Measurements from ENCODE around the gene IRF5. TPM values are rescaled to one million over a fixed set of nuclear protein-coding genes. Genes with fewer than 3 reads are reported as not detected.

The IRF5 gene
- total RNA-seq, 1 donor from 2014 or later, result 1.8 TPM

- Mint-ChIP-seq H3K4me3 (no peak overlapping the region), H3K9me3 (peaks cover 5% of the 10 kb centered on the region), H3K36me3 (no peaks in the 10 kb centered on the region), H3K4me1 (ENCODE audit: unreplicated experiment) (no peaks in the 10 kb centered on the region), H3K27ac (no peak overlapping the region), H3K27me3 (peaks cover 8% of the 10 kb centered on the region)
- no peak for TF ChIP-seq CTCF (conservative IDR thresholded peaks at IDR 0.05)
- DNase-seq (ENCODE audit: extremely low spot score, unreplicated experiment), result no peak
Measured at GRCh38 chr7:128895320-128895719, 42.4 kb upstream of the IRF5 start.

GRCh38 chr7:128899392-128899791 is 38.3 kb upstream of the IRF5 start:
- H3K36me3 Mint-ChIP-seq, result no peaks in the 10 kb centered on the region
- peaks cover 5% of the 10 kb centered on the region for H3K9me3 Mint-ChIP-seq
- no peak overlapping the region for H3K27ac Mint-ChIP-seq
- peaks cover 5% of the 10 kb centered on the region for H3K4me1 Mint-ChIP-seq (ENCODE audit: unreplicated experiment)
- DNase-seq (ENCODE audit: extremely low spot score, unreplicated experiment), result no peak
- H3K4me3 Mint-ChIP-seq, result no peak overlapping the region
- H3K27me3 Mint-ChIP-seq, result peaks cover 6% of the 10 kb centered on the region
- TF ChIP-seq CTCF (conservative IDR thresholded peaks at IDR 0.05), result no peak

GRCh38 chr7:128900237-128900636 is 37.5 kb upstream of the IRF5 start:
- H3K9me3 Mint-ChIP-seq, result peaks cover 5% of the 10 kb centered on the region
- TF ChIP-seq CTCF (conservative IDR thresholded peaks at IDR 0.05), result no peak
- peaks cover 5% of the 10 kb centered on the region for H3K4me1 Mint-ChIP-seq (ENCODE audit: unreplicated experiment)
- no peak overlapping the region for H3K27ac Mint-ChIP-seq
- DNase-seq (ENCODE audit: extremely low spot score, unreplicated experiment), result no peak
- H3K27me3 Mint-ChIP-seq, result peaks cover 8% of the 10 kb centered on the region
- H3K4me3 Mint-ChIP-seq, result no peak overlapping the region
- H3K36me3 Mint-ChIP-seq, result no peaks in the 10 kb centered on the region

- Mint-ChIP-seq H3K9me3 (peaks cover 5% of the 10 kb centered on the region), H3K4me1 (ENCODE audit: unreplicated experiment) (peaks cover 5% of the 10 kb centered on the region), H3K36me3 (no peaks in the 10 kb centered on the region), H3K27ac (no peak overlapping the region), H3K27me3 (peaks cover 15% of the 10 kb centered on the region), H3K4me3 (no peak overlapping the region)
- no peak for TF ChIP-seq CTCF (conservative IDR thresholded peaks at IDR 0.05)
- no peak for DNase-seq (ENCODE audit: extremely low spot score, unreplicated experiment)
Measured at GRCh38 chr7:128902761-128903585, 34.8 kb upstream of the IRF5 start.

GRCh38 chr7:128903621-128904361 is 33.9 kb upstream of the IRF5 start:
- peak; percentile 68 for DNase-seq (ENCODE audit: extremely low spot score, unreplicated experiment)
- peaks cover 16% of the 10 kb centered on the region for H3K27me3 Mint-ChIP-seq
- no peak overlapping the region for H3K27ac Mint-ChIP-seq
- H3K36me3 Mint-ChIP-seq, result no peaks in the 10 kb centered on the region
- TF ChIP-seq CTCF (conservative IDR thresholded peaks at IDR 0.05), result no peak
- peaks cover 5% of the 10 kb centered on the region for H3K4me1 Mint-ChIP-seq (ENCODE audit: unreplicated experiment)
- H3K4me3 Mint-ChIP-seq, result no peak overlapping the region
- no peaks in the 10 kb centered on the region for H3K9me3 Mint-ChIP-seq

Data from type B pancreatic cell (in vitro differentiated cells).